OCI-M2 (cell line): Measurements from ENCODE around the gene MNT.

ENCODE experiments used
- DNase-seq: peaks from one replicate; lab custom pipeline; 2025; ENCODE audit not compliant: unreplicated experiment; lab: John Stamatoyannopoulos, UW

Gene MNT

GRCh38 chr17:2335726-2336214 is 65.1 kb downstream of the MNT start:
- no peak for DNase-seq
